NCI-H2029 treated with DMSO at 0.1 percent for 48 hours (cell line): Measurements from ENCODE around the gene PRLH.
"Not testable (repeated sequence)": the region's sequence is repeated elsewhere in the genome, so short reads cannot be mapped to it uniquely, and the experiment has no call there.

Experiments
- DNase-seq: peaks from one replicate; lab custom pipeline; 2025; lab: John Stamatoyannopoulos, UW

The PRLH gene

GRCh38 chr2:237601453-237602116, 35.2 kb downstream of the PRLH start:
- DNase-seq = no peak

- no peak for DNase-seq
Observed at GRCh38 chr2:237602409-237602808, 36.0 kb downstream of the PRLH start.

- no peak for DNase-seq
Observed at GRCh38 chr2:237603049-237603717, 36.8 kb downstream of the PRLH start.

GRCh38 chr2:237603718-237604362, 37.5 kb downstream of the PRLH start:
- DNase-seq = no peak

- no peak for DNase-seq
Observed at GRCh38 chr2:237604391-237604790, 38.0 kb downstream of the PRLH start.

- no peak for DNase-seq
Observed at GRCh38 chr2:237604960-237605359, 38.6 kb downstream of the PRLH start.

DNA sequence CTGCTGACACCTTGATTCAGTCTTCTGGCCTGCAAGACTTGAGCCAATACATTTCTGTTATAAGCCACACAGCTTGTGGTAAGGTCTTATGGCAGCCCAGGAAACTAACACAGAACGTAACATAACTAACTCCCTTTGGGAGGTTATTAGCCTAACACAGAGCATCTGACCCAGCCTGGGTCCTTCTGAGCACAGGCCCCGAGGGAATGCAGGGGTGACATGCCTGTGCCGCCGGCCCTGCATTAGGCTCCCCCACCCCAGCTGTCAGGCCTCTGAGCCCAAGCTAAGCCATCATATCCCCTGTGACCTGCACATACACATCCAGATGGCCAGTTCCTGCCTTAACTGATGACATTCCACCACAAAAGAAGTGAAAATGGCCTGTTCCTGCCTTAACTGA, 40.1 kb downstream of the PRLH start:
- not testable (repeated sequence) for DNase-seq

- DNase-seq = no peak
Observed at GRCh38 chr2:237612527-237613357, 46.4 kb downstream of the PRLH start.

- no peak for DNase-seq
Observed at GRCh38 chr2:237613679-237614078, 47.3 kb downstream of the PRLH start.

- no peak for DNase-seq
Observed at GRCh38 chr2:237614151-237614720, 47.9 kb downstream of the PRLH start.

- no peak for DNase-seq
Observed at GRCh38 chr2:237615631-237616249, 49.4 kb downstream of the PRLH start.

DNA sequence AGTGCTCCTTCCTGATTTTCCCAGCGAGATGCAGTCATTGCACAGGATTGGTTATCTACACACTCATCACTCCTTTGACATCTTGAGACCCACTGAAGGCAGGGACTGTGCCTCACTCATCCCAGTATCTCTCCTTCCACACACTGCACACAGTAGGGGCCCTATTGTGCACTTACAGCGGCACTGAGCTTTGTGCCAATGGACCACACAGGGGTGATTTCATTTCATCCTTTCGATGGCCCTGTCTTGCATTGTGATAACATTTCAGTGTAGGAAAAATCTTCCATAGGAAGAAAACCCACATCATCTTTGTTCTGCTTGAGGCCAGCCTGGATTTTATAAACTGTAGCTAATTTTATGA, 50.0 kb downstream of the PRLH start:
- DNase-seq = no peak
